ENCODE data around the gene BMP8A.
A peak's percentile ranks its signal among the peaks of the same experiment; 100 is the strongest.

Gene BMP8A

DNA sequence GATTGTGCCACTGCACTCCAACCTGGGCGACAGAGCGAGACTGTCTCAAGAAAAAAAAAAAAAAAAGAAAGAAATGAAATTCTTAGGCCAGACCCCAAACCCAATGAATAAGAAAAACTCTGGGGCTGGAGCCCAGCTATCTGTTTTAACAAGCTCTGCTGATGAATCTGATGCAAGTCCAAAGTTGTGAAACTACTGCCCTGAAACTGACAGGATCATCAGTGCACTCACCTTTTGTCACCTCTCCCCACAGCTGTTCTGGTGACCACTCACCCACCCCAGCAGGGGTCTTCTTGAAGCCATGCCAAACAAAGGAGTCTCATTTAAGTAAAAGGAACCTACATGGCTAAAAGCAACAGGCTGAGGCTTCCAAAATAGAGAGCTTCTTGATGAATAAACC, 76.8 kb downstream of the BMP8A start:
- Histone ChIP-seq H3K36me3 (ENCODE audit: insufficient read depth, low read length) (peaks cover 98% of the 10 kb centered on the region), H3K79me2 (ENCODE audit: insufficient read depth, low read length) (peaks cover 55% of the 10 kb centered on the region), H3K9ac (ENCODE audit: low read depth, low read length) (no peak overlapping the region), H3K4me1 (ENCODE audit: insufficient read depth, low read length) (peaks cover 23% of the 10 kb centered on the region), H3K9me3 (ENCODE audit: insufficient read depth, low read length, severe bottlenecking) (no peaks in the 10 kb centered on the region), H3K4me2 (ENCODE audit: insufficient read depth, low read length) (no peak overlapping the region), H3K4me3 (ENCODE audit: low read depth in 1 of 2, low read length in 2 of 2) (no peak overlapping the region), H3K27ac (ENCODE audit: low read length) (no peak overlapping the region), H2AFZ (ENCODE audit: low read depth, low read length) (no peak overlapping the region), H4K20me1 (ENCODE audit: insufficient read depth, low read length) (peaks cover 67% of the 10 kb centered on the region), H3K27me3 (ENCODE audit: insufficient read depth, low read length, poor library complexity) (no peaks in the 10 kb centered on the region)
- TF ChIP-seq, protein P1, sequence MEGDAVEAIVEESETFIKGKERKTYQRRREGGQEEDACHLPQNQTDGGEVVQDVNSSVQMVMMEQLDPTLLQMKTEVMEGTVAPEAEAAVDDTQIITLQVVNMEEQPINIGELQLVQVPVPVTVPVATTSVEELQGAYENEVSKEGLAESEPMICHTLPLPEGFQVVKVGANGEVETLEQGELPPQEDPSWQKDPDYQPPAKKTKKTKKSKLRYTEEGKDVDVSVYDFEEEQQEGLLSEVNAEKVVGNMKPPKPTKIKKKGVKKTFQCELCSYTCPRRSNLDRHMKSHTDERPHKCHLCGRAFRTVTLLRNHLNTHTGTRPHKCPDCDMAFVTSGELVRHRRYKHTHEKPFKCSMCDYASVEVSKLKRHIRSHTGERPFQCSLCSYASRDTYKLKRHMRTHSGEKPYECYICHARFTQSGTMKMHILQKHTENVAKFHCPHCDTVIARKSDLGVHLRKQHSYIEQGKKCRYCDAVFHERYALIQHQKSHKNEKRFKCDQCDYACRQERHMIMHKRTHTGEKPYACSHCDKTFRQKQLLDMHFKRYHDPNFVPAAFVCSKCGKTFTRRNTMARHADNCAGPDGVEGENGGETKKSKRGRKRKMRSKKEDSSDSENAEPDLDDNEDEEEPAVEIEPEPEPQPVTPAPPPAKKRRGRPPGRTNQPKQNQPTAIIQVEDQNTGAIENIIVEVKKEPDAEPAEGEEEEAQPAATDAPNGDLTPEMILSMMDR (IDR thresholded peaks at IDR 0.05; ENCODE audit: borderline replicate concordance, extremely low read depth, low read length, poor library complexity, severe bottlenecking), result no peak
- no peak for TF ChIP-seq EZH2 (IDR thresholded peaks at IDR 0.05; ENCODE audit: borderline replicate concordance, low read depth, low read length, severe bottlenecking)
- ATAC-seq (ENCODE audit: insufficient read depth, low read depth) (no peak), DNase-seq (no peak)

DNA sequence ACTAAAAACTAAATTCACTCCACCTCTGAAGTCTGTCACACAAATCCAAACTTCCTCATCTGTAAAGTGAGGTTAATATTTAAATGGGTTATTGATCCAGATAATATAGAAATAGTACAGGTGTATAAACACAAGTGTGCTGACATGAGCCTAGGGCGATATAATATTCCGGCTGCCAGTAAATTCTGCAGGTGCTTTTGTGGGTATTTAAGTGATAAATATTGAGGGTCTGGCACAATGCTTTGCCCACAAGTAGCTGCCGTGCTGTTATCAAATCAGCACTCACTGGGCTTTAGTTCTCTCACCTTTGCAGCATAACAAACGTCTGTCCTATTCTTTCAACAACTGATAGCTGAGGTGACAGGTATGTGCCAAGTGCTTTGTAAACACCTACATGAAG, 77.6 kb downstream of the BMP8A start:
- Histone ChIP-seq H2AFZ (ENCODE audit: low read depth, low read length) (no peak overlapping the region), H3K79me2 (ENCODE audit: insufficient read depth, low read length) (peaks cover 63% of the 10 kb centered on the region), H3K9me3 (ENCODE audit: insufficient read depth, low read length, severe bottlenecking) (no peaks in the 10 kb centered on the region), H3K27me3 (ENCODE audit: insufficient read depth, low read length, poor library complexity) (no peaks in the 10 kb centered on the region), H3K27ac (ENCODE audit: low read length) (no peak overlapping the region), H4K20me1 (ENCODE audit: insufficient read depth, low read length) (peaks cover 71% of the 10 kb centered on the region), H3K4me3 (ENCODE audit: low read depth in 1 of 2, low read length in 2 of 2) (no peak overlapping the region), H3K36me3 (ENCODE audit: insufficient read depth, low read length) (peaks cover 98% of the 10 kb centered on the region), H3K4me1 (ENCODE audit: insufficient read depth, low read length) (peaks cover 31% of the 10 kb centered on the region), H3K4me2 (ENCODE audit: insufficient read depth, low read length) (no peak overlapping the region), H3K9ac (ENCODE audit: low read depth, low read length) (no peak overlapping the region)
- ATAC-seq (ENCODE audit: insufficient read depth, low read depth) (no peak), DNase-seq (no peak)
- TF ChIP-seq, protein P1 (IDR thresholded peaks at IDR 0.05; ENCODE audit: borderline replicate concordance, extremely low read depth, low read length, poor library complexity, severe bottlenecking), result no peak
- TF ChIP-seq EZH2 (IDR thresholded peaks at IDR 0.05; ENCODE audit: borderline replicate concordance, low read depth, low read length, severe bottlenecking), result no peak

DNA sequence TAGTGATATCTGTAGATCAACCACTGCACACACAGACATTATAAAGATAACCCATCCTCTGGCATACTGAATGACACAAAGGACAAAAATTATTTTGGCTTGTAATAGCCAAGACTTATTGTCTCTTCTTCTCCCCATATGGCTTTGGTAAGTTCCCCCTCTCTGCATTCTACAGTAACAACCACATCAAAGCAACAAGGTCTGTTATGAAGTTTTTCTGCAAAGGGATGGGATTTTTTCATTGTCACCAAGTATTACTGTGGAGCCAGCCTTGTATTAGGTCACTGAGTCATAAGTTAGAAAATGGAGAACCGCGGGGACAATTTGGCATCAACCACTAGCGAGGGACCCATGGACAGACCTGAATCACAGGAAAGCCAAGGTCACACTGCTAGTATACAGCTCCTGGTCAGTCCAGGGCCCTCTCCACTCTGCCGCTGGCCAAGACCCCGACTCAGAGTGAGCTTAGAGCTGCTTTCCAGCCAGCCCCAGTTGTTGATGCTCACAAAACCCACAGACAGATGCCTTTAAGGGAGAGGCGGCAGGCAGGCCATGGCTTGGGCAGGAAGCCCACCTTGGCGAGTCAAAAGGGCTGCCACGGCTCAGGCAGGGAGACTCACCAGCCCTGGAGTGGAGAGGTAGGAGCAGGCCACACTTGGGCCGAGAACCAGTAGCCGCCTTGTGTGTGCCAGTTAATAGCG, 79.2 kb downstream of the BMP8A start:
- TF ChIP-seq, protein P1 (IDR thresholded peaks at IDR 0.05; ENCODE audit: borderline replicate concordance, extremely low read depth, low read length, poor library complexity, severe bottlenecking), result no peak
- TF ChIP-seq EZH2 (IDR thresholded peaks at IDR 0.05; ENCODE audit: borderline replicate concordance, low read depth, low read length, severe bottlenecking), result no peak
- Histone ChIP-seq H3K4me2 (ENCODE audit: insufficient read depth, low read length) (peak overlapping the region; percentile 88; the same call in 1 of the 2 replicates), H4K20me1 (ENCODE audit: insufficient read depth, low read length) (peaks cover 76% of the 10 kb centered on the region), H3K9ac (ENCODE audit: low read depth, low read length) (no peak overlapping the region), H3K4me3 (ENCODE audit: low read depth in 1 of 2, low read length in 2 of 2) (no peak overlapping the region), H3K4me1 (ENCODE audit: insufficient read depth, low read length) (peaks cover 44% of the 10 kb centered on the region), H3K27me3 (ENCODE audit: insufficient read depth, low read length, poor library complexity) (no peaks in the 10 kb centered on the region), H3K9me3 (ENCODE audit: insufficient read depth, low read length, severe bottlenecking) (no peaks in the 10 kb centered on the region), H2AFZ (ENCODE audit: low read depth, low read length) (no peak overlapping the region), H3K79me2 (ENCODE audit: insufficient read depth, low read length) (peaks cover 75% of the 10 kb centered on the region), H3K27ac (ENCODE audit: low read length) (no peak overlapping the region), H3K36me3 (ENCODE audit: insufficient read depth, low read length) (peaks cover 98% of the 10 kb centered on the region)
- DNase-seq, result no peak
- ATAC-seq (ENCODE audit: insufficient read depth, low read depth), result peak; percentile 67

All from DND-41 (cell line).